HCT116 (cell line): ENCODE results near the gene ZBTB39. TPM values are rescaled to one million over a fixed set of nuclear protein-coding genes. Genes with fewer than 3 reads are reported as not detected.

Experiments used
- ATAC-seq: fragments of 200-7000 bp; cut with Tn5 transposase; 2 replicates; pipeline ENCODE4 v1.9.1; 2020; ENCODE audit warnings: mild to moderate bottlenecking, moderate library complexity
- BruUV-seq: library from RNA; stranded (reverse); fragments of 400-500 nt; replicated peaks from 2 replicates; lab custom pipeline; 2021; lab: Mats Ljungman, UMichigan
- CTCF ChIA-PET: fragments of 300-600 bp; sonication (Branson Sonifier 250); formaldehyde crosslinking; loops from one replicate; lab custom pipeline; 2021; ENCODE audit warnings: antibody characterized with exemption; lab: Charles Lee
- POLR2A ChIA-PET: fragments of 300-600, 350-600 bp; sonication (Branson Sonifier 250); formaldehyde crosslinking; loops from one replicate; lab custom pipeline; 2021; ENCODE audit warnings: antibody characterized with exemption; lab: Charles Lee
- RAD21 ChIA-PET, 2 experiments: fragments of 300-600 bp; sonication (Branson Sonifier 250); formaldehyde crosslinking; loops; one replicate each; lab custom pipeline; 2023; ENCODE audit warnings: low total read pairs in 2 of 2; ENCODE audit not compliant: uncharacterized antibody in 2 of 2, unreplicated experiment in 2 of 2, low non-redundant PET in 1 of 2; lab: Charles Lee
- DNase-seq: peaks from one replicate; pipeline ENCODE4 v3.0.0-alpha.2; 2010; ENCODE audit warnings: low read depth, low spot score
- H2AFZ ChIP-seq: fragments of 200-600 bp; shearing (Covaris generic), sonication (generic); 2 replicates; pipeline ENCODE4 v1.6.1; 2017; ENCODE audit warnings: low read depth, mixed run types, mixed read lengths, antibody characterized with exemption, low read length; ENCODE audit not compliant: poor library complexity, severe bottlenecking
- H3K27ac ChIP-seq: 2 replicates; pipeline ENCODE4 v1.5.1; 2012; ENCODE audit warnings: low read depth, low read length
- H3K27me3 ChIP-seq: fragments of 200-600 bp; sonication (generic); 2 replicates; pipeline ENCODE4 v1.6.1; 2016; ENCODE audit warnings: mixed run types, low read length, mixed read lengths; ENCODE audit not compliant: insufficient read depth
- H3K36me3 ChIP-seq, 2 experiments: fragments of 200-500 bp in 1 of 2; fragments of 200-600 bp in 1 of 2; sonication (Bioruptor generic) in 1 of 2; sonication (generic) in 1 of 2; 2 replicates each; pipeline versions ENCODE4 v1.5.1 to v1.6.1; 2014 to 2016; ENCODE audit warnings: low read length in 2 of 2, inconsistent platforms in 1 of 2, mixed read lengths in 1 of 2, mixed run types in 1 of 2; ENCODE audit not compliant: insufficient read depth in 2 of 2, control insufficient read depth in 1 of 2
- H3K4me1 ChIP-seq, 2 experiments: fragments of 200-600 bp in 1 of 2; sonication (generic) in 1 of 2; 2 replicates each; pipeline versions ENCODE4 v1.5.1 to v1.6.1; 2012 to 2017; ENCODE audit warnings: low read length in 2 of 2, inconsistent platforms in 1 of 2, mild to moderate bottlenecking in 1 of 2, mixed read lengths in 1 of 2, mixed run types in 1 of 2, moderate library complexity in 1 of 2; ENCODE audit not compliant: insufficient read depth in 2 of 2, control insufficient read depth in 1 of 2
- H3K4me2 ChIP-seq: fragments of 200-600 bp; sonication (generic); 2 replicates; pipeline ENCODE4 v1.6.1; 2017; ENCODE audit warnings: mixed run types, low read length, mixed read lengths
- H3K4me3 ChIP-seq, 2 experiments: fragments of 200-600 bp in 1 of 2; sonication (generic) in 1 of 2; replicated peaks in 1 of 2; 2 replicates each; pipeline ENCODE4 v1.5.1; 2011 to 2016; ENCODE audit warnings: low read length in 2 of 2, control low read depth in 1 of 2, low read depth in 1 of 2, mild to moderate bottlenecking in 1 of 2, mixed read lengths in 1 of 2, mixed run types in 1 of 2
- H3K79me2 ChIP-seq: fragments of 200-600 bp; sonication (generic); 2 replicates; pipeline ENCODE4 v1.6.1; 2017; ENCODE audit warnings: mild to moderate bottlenecking, mixed run types, low read length, moderate library complexity, mixed read lengths; ENCODE audit not compliant: insufficient read depth
- H3K9ac ChIP-seq: fragments of 200-600 bp; sonication (generic); 2 replicates; pipeline ENCODE4 v1.6.1; 2016; ENCODE audit warnings: low read length, mixed read lengths
- H3K9me2 ChIP-seq: fragments of 200-600 bp; sonication (generic), shearing (Covaris generic); 2 replicates; pipeline ENCODE4 v1.6.1; 2017; ENCODE audit warnings: mixed run types, mild to moderate bottlenecking, moderate library complexity; ENCODE audit not compliant: insufficient read depth
- H3K9me3 ChIP-seq, 2 experiments: fragments of 200-500 bp in 1 of 2; fragments of 200-600 bp in 1 of 2; sonication (Bioruptor generic) in 1 of 2; sonication (generic) in 1 of 2; 2 replicates each; pipeline ENCODE4 v1.6.1; 2014 to 2017; ENCODE audit warnings: low read length in 2 of 2, mixed read lengths in 2 of 2, inconsistent platforms in 1 of 2, low read depth in 1 of 2, mild to moderate bottlenecking in 1 of 2, mixed run types in 1 of 2, moderate library complexity in 1 of 2; ENCODE audit not compliant: control insufficient read depth in 1 of 2, insufficient read depth in 1 of 2
- H4K20me1 ChIP-seq: fragments of 200-600 bp; sonication (generic), shearing (Covaris generic); 2 replicates; pipeline ENCODE4 v1.6.1; 2017; ENCODE audit warnings: mixed run types, mild to moderate bottlenecking, moderate library complexity; ENCODE audit not compliant: insufficient read depth
- ATF3 ChIP-seq: IDR thresholded peaks from 2 replicates; pipeline ENCODE4 v1.6.1; 2012
- CEBPB ChIP-seq: IDR thresholded peaks from 2 replicates; pipeline ENCODE4 v1.6.1; 2012; ENCODE audit warnings: low read depth
- CTCF ChIP-seq, 3 experiments: fragments of 200-600 bp in 1 of 3; sonication (generic) in 1 of 3; IDR thresholded peaks in 2 of 3; conservative IDR thresholded peaks in 1 of 3; 2 replicates each; pipeline ENCODE4 v1.5.1; 2012 to 2017; ENCODE audit warnings: low read depth in 2 of 3, low read length in 2 of 3, antibody characterized with exemption in 1 of 3, borderline replicate concordance in 1 of 3, control low read depth in 1 of 3, mild to moderate bottlenecking in 1 of 3, mixed read lengths in 1 of 3, mixed run types in 1 of 3, moderate library complexity in 1 of 3; ENCODE audit not compliant: insufficient read depth in 1 of 3
- EGR1 ChIP-seq: IDR thresholded peaks from 2 replicates; pipeline ENCODE4 v1.6.1; 2012; ENCODE audit warnings: low read depth
- ELF1 ChIP-seq: IDR thresholded peaks from 2 replicates; pipeline ENCODE4 v1.6.1; 2012; ENCODE audit warnings: low read depth, borderline replicate concordance
- EZH2 ChIP-seq: fragments of 200-600 bp; sonication (generic); IDR thresholded peaks from 2 replicates; pipeline ENCODE4 v1.6.1; 2017; ENCODE audit warnings: antibody characterized with exemption, mixed run types
- EZH2phosphoT487 ChIP-seq: fragments of 200-600 bp; IDR thresholded peaks from 2 replicates; pipeline ENCODE4 v1.6.1; 2018; ENCODE audit warnings: antibody characterized with exemption, borderline replicate concordance
- FOSL1 ChIP-seq: IDR thresholded peaks from 2 replicates; pipeline ENCODE4 v1.6.1; 2012; ENCODE audit warnings: low read depth
- MAX ChIP-seq: IDR thresholded peaks from 2 replicates; pipeline ENCODE4 v1.6.1; 2012
- POLR2AphosphoS5 ChIP-seq: IDR thresholded peaks from 2 replicates; pipeline ENCODE4 v1.6.1; 2011; ENCODE audit warnings: mild to moderate bottlenecking, low read depth, low read length, moderate library complexity
- RAD21 ChIP-seq: IDR thresholded peaks from 2 replicates; pipeline ENCODE4 v1.6.1; 2012; ENCODE audit warnings: low read depth, mild to moderate bottlenecking
- REST ChIP-seq: IDR thresholded peaks from 2 replicates; pipeline ENCODE4 v1.6.1; 2012; ENCODE audit warnings: low read depth
- YY1 ChIP-seq: IDR thresholded peaks from 2 replicates; pipeline ENCODE4 v1.6.1; 2011; ENCODE audit warnings: low read length, low read depth, moderate library complexity, mild to moderate bottlenecking; ENCODE audit not compliant: insufficient replicate concordance; ENCODE audit errors: extremely low read depth
- ZBTB33 ChIP-seq: IDR thresholded peaks from 2 replicates; pipeline ENCODE4 v1.6.1; 2011; ENCODE audit warnings: mild to moderate bottlenecking, low read length, moderate library complexity; ENCODE audit not compliant: insufficient replicate concordance; ENCODE audit errors: extremely low read depth
- ZNF274 ChIP-seq: fragments of 200-500 bp; sonication (Bioruptor generic); IDR thresholded peaks from 2 replicates; pipeline ENCODE4 v1.6.1; 2014; ENCODE audit warnings: mild to moderate bottlenecking, low read depth, low read length, inconsistent platforms
- intact Hi-C: fragments of 100-400 bp; cut with micrococcal nuclease; formaldehyde crosslinking; loops from 2 replicates; pipeline ENCODE4 v1.10.0; 2022
- total RNA-seq: library from RNA; stranded (reverse); gene quantifications from one replicate; pipeline ENCODE4 v1.2.1, GENCODE V29; 2021; ENCODE audit not compliant: unreplicated experiment

Gene ZBTB39
- total RNA-seq, 1 experiment from 2014 or later: 12.3 TPM

GRCh38 chr12:56998316-56998715 lies 8.0 kb downstream of the ZBTB39 start (continued):
- TF ChIP-seq CTCF (IDR thresholded peaks at IDR 0.05 in 2 of 3, conservative IDR thresholded peaks at IDR 0.05 in 1 of 3; ENCODE audit: borderline replicate concordance in 1 of 3, insufficient read depth in 1 of 3, low read depth in 2 of 3, low read length in 2 of 3) (no peak), FOSL1 (no peak), ELF1 (no peak), EZH2 (no peak), EGR1 (no peak), ZNF274 (no peak), RAD21 (no peak), EZH2phosphoT487 (no peak)

- ChIA-PET POLR2A (no interaction called here), RAD21 (no interaction called here), CTCF (interaction anchor here (0.6 to 0.7 kb wide), 2 partner anchors 9 to 12 kb away, joined by 3 to 4 read pairs; no protein-coding TSS in a partner anchor)
- ATAC-seq: no peak
- H3K79me2 ChIP-seq: peaks cover 21% of the 10 kb centered on the region
- H3K27ac ChIP-seq: no peak overlapping the region
- no peaks in the 10 kb centered on the region for H3K27me3 ChIP-seq
- DNase-seq: no peak
- no TSS peak for BruUV-seq
- no peak overlapping the region for H2AFZ ChIP-seq
- H3K36me3 ChIP-seq: peaks cover 10 to 13% of the 10 kb centered on the region in 2 experiments; a peak in 3 of 4 replicates
- H3K9me3 ChIP-seq: no peaks in the 10 kb centered on the region
- H3K9ac ChIP-seq: no peak overlapping the region
- intact Hi-C loops: no loop called here
- no peaks in the 10 kb centered on the region for H3K9me2 ChIP-seq
- H3K4me2 ChIP-seq: no peak overlapping the region
- H4K20me1 ChIP-seq: no peaks in the 10 kb centered on the region
- H3K4me3 ChIP-seq: no peak overlapping the region
- peaks cover 0 to 5% of the 10 kb centered on the region in 2 experiments; a peak in 3 of 4 replicates for H3K4me1 ChIP-seq
- TF ChIP-seq FOSL1: no peak
- TF ChIP-seq ATF3: no peak
- TF ChIP-seq ELF1: no peak
- TF ChIP-seq REST: no peak
- TF ChIP-seq ZBTB33: no peak
- TF ChIP-seq CEBPB: no peak
- TF ChIP-seq YY1: no peak
- no peak for TF ChIP-seq MAX
- no peak for TF ChIP-seq POLR2AphosphoS5
- no peak for TF ChIP-seq EGR1
Observed at GRCh38 chr12:56996793-56997545, 9.4 kb downstream of the ZBTB39 start.
